GM18870 (cell line): Measurements from ENCODE around the gene HAGH.
"Not testable (repeated sequence)": the region's sequence is repeated elsewhere in the genome, so short reads cannot be mapped to it uniquely, and the experiment has no call there.

Source experiments
- ATAC-seq: cut with Tn5 transposase; IDR thresholded peaks from one replicate; pipeline ENCODE4 v1.9.1; 2021; ENCODE audit warnings: moderate library complexity; ENCODE audit not compliant: unreplicated experiment

Gene HAGH

GRCh38 chr16:1826691-1827573, at the start of gene HAGH, which contains the start of gene FAHD1:
Gene HAGH, minus strand, starts transcription at chr16:1826825. Its CDS starts 38 bp downstream, at chr16:1826787.
Gene FAHD1, plus strand, starts transcription at chr16:1827206. Its CDS starts 33 bp downstream, at chr16:1827239.
- ATAC-seq = peak; percentile 83

- ATAC-seq = not testable (repeated sequence)
These were observed 49.4 kb upstream of the HAGH start for GRCh38 chr16:1876066-1876465.

GRCh38 chr16:1874854-1875253, 48.2 kb upstream of the HAGH start:
- no peak for ATAC-seq

- no peak for ATAC-seq
These were observed 45.5 kb upstream of the HAGH start, which contains the start of gene MEIOB for GRCh38 chr16:1871974-1872635. Gene MEIOB, minus strand, starts transcription at chr16:1872164. Its CDS starts 3,989 bp downstream, at chr16:1868175.

- ATAC-seq = no peak
These were observed 43.9 kb upstream of the HAGH start for GRCh38 chr16:1870365-1871082.

- no peak for ATAC-seq
These were observed 39.5 kb upstream of the HAGH start for GRCh38 chr16:1865902-1866690.

GRCh38 chr16:1863681-1864460, 37.2 kb upstream of the HAGH start:
- no peak for ATAC-seq

GRCh38 chr16:1862394-1862793, 35.8 kb upstream of the HAGH start:
- no peak for ATAC-seq

- ATAC-seq = no peak
These were observed 35.1 kb upstream of the HAGH start for GRCh38 chr16:1861730-1862129.

GRCh38 chr16:1859650-1860049, 33.0 kb upstream of the HAGH start:
- no peak for ATAC-seq

GRCh38 chr16:1858189-1858865, 31.7 kb upstream of the HAGH start:
- no peak for ATAC-seq

- ATAC-seq = no peak
These were observed 30.9 kb upstream of the HAGH start for GRCh38 chr16:1857433-1858097.

GRCh38 chr16:1851793-1852192, 25.2 kb upstream of the HAGH start:
- ATAC-seq = no peak

GRCh38 chr16:1850981-1851380, 24.4 kb upstream of the HAGH start:
- no peak for ATAC-seq

GRCh38 chr16:1846416-1846815, 19.8 kb upstream of the HAGH start:
- no peak for ATAC-seq

- no peak for ATAC-seq
These were observed 19.4 kb upstream of the HAGH start for GRCh38 chr16:1845985-1846384.

GRCh38 chr16:1839554-1839953, 12.9 kb upstream of the HAGH start:
- ATAC-seq = no peak

- no peak for ATAC-seq
These were observed 7.5 kb upstream of the HAGH start for GRCh38 chr16:1834096-1834495.
